GM18498 (cell line): ENCODE measurements around the gene PDIA6.

Source experiments
- ATAC-seq: cut with Tn5 transposase; IDR thresholded peaks from one replicate; pipeline ENCODE4 v1.9.1; 2021; ENCODE audit warnings: mild to moderate bottlenecking, moderate library complexity; ENCODE audit not compliant: unreplicated experiment

PDIA6 gene

GRCh38 chr2:10765461-10765860 is 47.1 kb downstream of the PDIA6 start:
- ATAC-seq = no peak

GRCh38 chr2:10764896-10765295 is 47.7 kb downstream of the PDIA6 start:
- ATAC-seq = no peak

DNA sequence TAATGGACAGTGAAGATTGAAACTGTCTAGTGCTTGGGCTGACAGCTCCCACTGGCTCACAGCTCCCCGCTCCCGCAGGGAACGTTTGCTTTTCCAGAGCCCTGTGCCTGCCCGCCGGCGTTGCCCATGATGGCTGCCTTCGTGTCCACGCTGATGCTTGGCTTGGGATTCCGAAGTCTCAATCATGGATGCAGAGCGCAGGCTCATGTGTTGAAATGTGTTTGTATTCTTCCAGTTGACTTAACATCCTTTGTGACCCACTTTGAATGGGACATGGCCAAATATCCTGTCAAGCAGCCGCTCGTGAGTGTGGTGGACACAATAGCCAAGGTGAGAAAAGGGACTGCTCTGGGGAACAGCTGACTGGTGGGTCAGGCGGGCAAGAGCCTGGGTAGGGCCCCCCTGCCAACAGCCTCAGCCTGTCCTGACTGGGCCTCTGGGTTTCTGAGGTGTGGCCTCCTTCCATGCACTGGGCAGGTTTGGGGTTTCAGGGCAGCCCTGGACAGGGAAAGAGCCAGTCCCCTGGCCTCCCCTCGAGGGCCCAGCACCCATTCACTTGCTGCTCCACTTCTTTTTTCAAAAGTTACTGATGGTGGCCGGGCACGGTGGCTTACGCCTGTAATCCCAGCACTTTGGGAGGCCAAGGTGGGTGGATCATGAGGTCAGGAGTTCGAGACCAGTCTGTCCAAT is 48.3 kb downstream of the PDIA6 start:
- ATAC-seq = no peak

DNA sequence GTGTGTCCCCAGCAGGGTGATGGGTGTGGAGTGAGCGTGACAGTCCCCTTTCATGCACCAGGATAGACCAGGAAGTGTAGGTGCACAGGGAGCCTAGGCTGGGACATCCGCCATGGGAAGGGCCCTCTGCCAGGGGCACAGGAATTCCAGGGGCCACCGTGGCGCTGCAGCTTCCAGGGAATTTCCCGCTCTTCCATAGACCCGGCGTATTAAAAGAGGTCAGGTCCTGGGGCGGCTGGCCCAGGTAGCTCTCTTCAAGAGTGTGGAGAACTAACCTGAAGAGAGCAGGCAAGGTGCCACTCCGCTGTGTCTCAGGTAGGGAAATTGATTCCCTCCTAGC is 49.2 kb downstream of the PDIA6 start:
- no peak for ATAC-seq

DNA sequence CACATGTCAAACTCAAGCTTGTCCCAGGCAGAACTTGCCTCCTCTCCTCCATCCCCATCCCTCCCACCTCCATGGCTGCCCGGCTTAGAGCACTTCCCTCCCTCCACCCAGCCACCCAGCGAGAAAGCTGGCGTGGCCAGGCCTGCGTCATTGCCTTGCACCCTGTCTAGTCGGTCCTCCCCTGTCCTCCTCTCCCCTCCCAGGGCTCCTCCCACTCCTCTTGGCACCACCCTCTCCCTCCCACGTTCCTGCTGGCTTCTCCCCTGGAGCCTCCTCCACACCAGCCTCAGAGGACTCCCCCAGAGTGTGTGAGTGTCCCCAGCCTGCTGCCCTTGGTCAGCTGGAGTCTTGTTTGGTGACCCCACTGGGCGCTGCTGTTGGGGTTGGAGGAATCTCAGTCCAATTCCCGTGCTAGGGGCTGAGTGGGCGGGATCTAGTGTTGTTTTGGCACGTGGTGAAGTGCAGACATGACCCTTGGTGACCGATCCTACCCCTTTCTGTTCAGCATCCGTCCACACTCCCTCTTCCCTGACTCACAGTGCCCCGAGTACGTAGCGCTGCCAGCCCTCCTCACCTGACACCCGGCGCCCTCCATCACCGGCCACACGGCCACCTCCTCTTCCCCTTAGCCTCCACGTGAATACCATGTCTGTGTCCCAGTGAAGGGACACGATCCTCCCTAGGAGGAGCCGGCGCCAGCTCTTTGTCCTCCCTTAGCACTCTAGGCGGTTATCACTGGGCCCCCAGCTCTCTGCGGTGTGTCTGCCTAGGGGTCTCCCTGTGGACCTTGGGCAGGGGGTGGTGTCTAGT is 49.7 kb downstream of the PDIA6 start:
- ATAC-seq = no peak

DNA sequence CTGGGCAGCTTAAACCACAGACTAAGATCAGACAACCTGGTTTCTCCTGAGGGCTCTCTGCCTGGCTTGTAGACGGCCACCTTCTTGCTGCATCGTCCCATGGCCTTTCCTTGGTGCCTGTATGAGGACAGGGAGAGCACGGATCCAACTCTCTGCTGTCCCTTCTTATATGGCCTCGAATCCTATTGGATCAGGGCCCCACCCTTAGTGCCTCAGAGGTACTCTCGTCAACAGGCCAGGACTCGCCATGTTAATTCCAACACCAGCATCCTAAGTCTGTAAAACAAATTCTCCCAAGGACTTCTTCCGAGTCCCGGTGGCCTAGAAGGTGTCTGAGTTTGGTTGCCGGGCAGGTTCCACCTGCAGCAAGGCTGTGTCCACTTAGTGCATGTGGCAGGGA is 51.0 kb downstream of the PDIA6 start:
- no peak for ATAC-seq

DNA sequence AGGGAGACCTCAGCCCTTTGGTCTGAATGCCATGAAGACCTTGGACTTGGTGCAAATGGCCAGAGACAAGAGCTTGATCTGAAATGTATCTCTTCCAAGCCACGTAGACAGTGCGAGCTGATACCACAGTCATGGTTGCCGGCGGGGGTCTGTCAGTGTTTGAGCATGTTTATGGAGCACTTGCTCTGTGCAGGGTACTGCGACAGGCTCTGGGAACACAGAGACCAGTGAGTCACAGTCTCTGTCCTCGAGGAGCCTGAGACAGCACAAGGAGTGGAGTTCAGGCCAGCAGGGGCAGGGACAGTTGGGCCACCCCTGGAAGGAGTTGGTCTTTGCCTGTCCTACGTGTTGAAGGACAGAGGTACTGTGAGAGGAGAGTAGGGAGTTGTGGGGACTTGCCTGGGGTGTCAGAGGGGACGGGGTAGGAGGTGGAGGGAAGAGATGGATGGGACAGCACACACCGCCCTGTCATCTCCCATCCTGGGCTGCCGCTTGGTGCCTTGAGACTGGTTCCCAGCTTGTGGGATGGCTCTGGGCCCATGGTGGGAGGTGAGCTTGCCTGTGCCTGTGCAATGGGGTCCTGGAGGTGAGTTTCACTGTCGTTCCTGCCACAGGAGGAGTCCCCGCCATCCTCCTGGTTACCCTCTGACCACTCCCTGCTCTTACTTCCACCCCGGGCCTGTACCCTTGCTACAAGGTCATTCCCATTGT is 51.6 kb downstream of the PDIA6 start:
- ATAC-seq = no peak

DNA sequence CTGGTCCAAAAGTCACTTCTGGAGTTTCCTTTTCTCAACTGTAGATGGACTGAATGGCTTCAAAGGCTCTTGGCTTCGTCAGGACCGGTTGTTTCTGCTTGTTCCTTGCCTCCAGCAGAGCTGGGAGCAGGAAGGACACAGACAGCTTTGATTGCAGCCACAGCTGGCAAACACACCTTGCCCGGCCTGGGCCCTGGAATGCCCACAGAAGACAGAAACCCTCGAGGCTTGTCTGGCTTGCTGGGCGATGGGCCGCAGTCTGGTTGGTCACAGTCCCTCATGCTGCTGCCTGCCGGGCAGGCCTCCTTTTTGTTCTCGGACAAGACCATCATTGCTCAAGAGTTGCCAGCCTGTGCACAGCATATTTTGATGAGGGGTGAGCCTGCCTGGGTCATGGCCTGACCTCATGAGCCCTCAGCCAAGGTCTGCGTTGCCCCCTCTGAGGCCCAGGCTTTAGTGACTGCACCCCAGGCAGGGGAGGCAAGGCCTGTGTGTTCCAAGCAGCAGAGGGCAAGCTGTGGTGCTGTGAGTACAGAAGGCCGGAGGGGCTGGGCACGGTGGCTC is 53.4 kb downstream of the PDIA6 start:
- ATAC-seq = no peak

DNA sequence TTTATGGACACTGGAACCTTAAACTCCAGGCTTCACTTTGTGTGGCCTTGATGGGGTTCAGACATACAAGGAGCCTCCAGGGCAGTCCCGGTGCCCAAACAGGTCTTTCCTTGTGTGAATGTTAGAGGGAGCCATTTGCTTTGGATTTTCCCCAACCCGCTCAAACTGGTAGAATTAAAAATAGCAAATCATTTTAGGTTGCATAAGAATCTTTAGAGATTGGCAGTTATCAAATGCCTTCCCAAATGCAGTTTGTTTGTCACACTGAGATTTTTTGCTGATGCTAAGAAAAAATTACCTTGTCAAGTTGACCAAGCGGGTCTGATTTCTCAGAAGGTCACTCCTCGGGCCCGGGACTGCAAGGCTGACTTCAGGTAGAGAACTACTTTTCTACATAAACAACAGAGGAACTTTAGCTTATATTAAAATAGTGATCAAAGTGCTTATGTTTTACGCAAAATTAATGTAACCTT is 54.7 kb downstream of the PDIA6 start:
- no peak for ATAC-seq

DNA sequence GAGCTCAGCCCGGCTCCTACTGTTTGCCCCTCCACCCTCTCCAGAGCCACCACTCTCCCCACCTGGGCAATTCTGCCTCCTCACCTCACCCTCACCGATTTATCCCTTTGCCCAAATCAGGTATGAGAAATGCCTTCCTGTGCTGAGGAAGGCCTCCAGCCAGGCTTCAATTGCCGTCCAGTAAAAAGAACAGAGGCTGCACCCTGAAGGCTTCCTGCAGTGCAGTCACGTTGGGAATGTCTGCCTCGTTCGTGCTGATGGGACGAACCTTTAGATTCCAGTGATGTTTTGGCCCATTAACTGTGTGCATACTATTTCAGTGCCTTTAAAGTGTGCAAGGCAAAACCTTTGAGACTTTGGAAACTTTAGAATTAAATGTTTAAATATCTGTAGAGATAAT is 57.0 kb downstream of the PDIA6 start:
- no peak for ATAC-seq

- ATAC-seq = no peak
These were observed 58.7 kb downstream of the PDIA6 start for GRCh38 chr2:10753876-10754275.

GRCh38 chr2:10753156-10753555 is 59.4 kb downstream of the PDIA6 start:
- ATAC-seq = no peak

DNA sequence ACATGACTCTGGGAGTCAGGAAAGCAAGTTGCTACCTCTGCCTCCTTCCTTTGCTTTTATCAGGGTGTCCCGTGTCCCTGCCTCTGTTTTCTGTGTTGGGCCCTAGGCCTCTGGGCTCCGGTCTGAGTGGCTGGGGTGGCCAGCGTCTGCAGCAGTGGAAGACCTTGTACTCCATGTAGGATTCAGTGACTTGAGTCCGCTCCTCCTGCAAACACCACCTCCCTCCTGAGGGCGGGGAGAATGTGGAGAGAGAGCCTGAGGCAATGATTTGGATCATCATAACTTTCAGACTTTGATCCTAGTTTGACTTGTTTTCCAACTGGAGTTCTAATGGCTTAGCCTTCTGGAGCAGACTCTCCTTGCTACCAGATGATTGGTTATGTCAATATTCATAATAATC is 60.3 kb downstream of the PDIA6 start:
- ATAC-seq = no peak

DNA sequence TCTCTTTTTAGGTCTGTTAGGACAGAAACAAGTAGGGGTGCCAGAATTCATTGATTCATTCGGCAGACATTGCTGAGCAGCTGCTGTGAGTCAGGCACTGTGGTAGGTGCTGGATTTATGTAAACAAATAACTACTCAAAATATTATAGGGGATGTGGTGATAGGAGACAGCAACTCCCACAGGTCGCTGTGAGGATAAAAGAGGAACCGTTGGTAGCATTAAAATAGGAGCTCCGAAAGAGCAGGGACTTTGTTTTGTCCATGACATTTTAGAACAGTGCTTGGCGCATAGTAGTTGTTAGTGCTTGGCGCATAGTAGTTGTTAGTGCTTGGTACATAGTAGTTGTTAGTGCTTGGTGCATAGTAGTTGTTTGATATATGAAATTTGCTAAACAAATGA is 62.0 kb downstream of the PDIA6 start:
- ATAC-seq = no peak

GRCh38 chr2:10742666-10743065 is 69.9 kb downstream of the PDIA6 start:
- no peak for ATAC-seq

DNA sequence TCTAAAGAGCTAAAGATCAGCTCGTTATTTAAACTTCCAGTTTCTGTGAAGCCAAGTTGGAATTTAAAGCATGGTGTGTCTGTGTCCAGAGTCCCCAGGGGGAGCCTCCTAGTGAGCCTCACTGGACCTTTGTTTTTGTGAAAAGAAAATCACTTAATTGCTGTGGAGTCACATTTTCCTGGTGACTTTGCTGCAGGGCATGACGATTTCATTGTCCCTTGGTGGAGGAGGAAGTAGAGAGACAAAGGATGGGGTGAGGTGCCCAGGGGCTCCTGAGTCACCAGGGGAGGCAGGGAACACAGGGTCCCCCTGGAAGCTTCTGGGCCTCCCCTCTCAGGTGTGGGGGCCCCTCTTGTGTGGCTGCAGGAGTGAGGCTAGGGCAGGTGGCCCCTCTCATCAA is 71.4 kb downstream of the PDIA6 start:
- ATAC-seq = no peak

DNA sequence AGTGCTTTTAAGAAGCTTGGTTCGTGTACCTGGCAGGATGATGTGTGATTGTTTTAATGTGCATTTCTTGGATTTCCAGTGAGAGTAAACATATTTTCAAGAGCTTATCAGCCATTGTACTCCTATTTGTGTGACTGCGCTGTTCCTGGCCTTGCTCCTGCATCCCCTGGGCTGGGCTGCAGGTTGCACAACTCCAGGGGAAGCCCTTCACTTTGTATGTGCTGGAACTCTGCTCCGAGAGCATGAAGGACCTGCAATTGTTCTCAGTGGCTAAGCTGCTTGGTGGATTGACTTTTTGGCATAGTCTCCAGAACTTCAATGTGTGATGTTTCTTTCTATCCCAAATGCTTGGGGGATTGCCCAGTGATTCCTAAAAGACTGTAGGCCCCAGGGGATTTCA is 72.4 kb downstream of the PDIA6 start:
- ATAC-seq = no peak

DNA sequence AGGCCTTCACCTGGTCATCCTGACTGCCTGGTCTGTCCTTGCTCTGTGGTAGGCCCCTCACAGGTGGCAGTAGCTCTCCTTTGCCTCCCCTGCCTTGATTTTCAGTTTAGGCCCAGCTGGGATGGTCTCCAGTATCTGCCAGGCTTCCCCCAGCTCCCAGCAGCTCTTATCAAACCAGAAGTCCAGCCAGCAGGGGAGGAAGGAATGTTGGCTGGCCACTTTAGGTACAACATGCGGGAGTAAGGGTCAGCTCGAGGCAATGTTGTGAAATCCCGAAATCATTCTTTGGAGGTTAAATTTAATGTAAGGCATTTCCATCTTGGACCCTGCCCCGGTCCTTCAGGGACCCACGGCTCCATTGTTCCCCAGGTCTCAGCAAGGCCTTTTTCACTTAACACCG is 74.4 kb downstream of the PDIA6 start:
- ATAC-seq = no peak

DNA sequence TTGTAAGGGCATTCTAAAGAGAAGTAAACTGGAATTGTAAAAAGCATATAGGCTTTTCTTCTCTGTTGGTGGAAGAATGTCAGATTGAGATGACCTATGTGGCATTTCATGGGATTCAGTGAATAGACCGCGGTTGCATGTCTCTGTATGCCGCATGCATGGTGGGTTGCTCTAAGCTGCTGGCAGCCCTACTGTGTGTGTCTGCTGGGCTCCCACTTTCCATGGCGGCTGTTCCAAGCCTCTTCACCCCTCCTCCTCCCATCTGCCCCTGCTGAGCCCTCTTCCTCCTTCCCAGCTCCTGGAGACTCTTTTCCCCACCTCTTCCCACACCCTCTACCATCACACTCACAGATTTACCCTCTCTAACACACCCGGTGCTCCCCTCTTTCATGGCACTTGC is 78.6 kb downstream of the PDIA6 start:
- ATAC-seq = no peak

DNA sequence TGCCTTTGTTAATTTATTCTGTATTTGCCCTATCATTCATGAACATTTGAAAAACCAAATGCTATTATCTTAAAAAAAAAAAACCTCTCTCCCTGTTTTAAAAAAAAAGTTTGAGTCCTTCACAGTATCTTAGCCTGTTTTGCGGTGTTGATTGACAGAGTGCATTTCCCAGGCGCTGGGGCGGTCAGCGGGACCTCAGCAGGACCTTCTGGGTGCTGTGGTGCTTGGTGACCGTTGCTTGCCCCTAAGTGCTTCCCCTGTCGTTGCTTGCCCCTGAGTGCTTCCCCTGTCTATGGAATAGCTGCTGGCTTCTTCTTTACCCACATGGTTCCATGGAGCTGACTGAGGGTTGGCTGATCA is 79.0 kb downstream of the PDIA6 start:
- no peak for ATAC-seq
